Stimulated activated CD8-positive, alpha-beta memory T cell treated with anti-CD3 and anti-CD28 coated beads, Interleukin-7, amount 100 ng/mL, for 4 hours (primary cell): ENCODE results near the gene EBP.
A peak's percentile ranks its signal among the peaks of the same experiment; 100 is the strongest.
"Not testable (repeated sequence)": the region's sequence is repeated elsewhere in the genome, so short reads cannot be mapped to it uniquely, and the experiment has no call there.

Experiments used
- DNase-seq, 2 donors: peaks; one replicate each; pipeline ENCODE4 v3.0.0-alpha.2; 2020; ENCODE audit warnings: low read depth in 2 of 2

EBP gene

GRCh38 chrX:48493890-48494364, 27.7 kb upstream of the EBP start:
- no peak for DNase-seq

GRCh38 chrX:48496660-48497059, 24.9 kb upstream of the EBP start:
- no peak for DNase-seq

- no peak for DNase-seq
Measured at GRCh38 chrX:48497871-48498270, 23.7 kb upstream of the EBP start.

GRCh38 chrX:48498374-48498809, 23.2 kb upstream of the EBP start:
- DNase-seq: no peak

- DNase-seq: no peak
Measured at GRCh38 chrX:48504261-48504660, 17.3 kb upstream of the EBP start.

GRCh38 chrX:48505481-48505880, 16.1 kb upstream of the EBP start:
- no peak for DNase-seq

- DNase-seq: no peak
Measured at GRCh38 chrX:48507246-48507645, 14.4 kb upstream of the EBP start.

- DNase-seq: peak; percentile 53 to 78
Measured at GRCh38 chrX:48508400-48509244, 13.0 kb upstream of the EBP start, which contains the start of gene PORCN. PORCN (plus strand) TSS chrX:48508992; CDS start chrX:48509821, 829 bp downstream.

GRCh38 chrX:48509245-48509590, 12.4 kb upstream of the EBP start:
- no peak for DNase-seq

- DNase-seq: no peak
Measured at GRCh38 chrX:48509619-48510018, 12.0 kb upstream of the EBP start.

GRCh38 chrX:48511560-48511959, 10.0 kb upstream of the EBP start:
- no peak for DNase-seq

- DNase-seq: no peak
Measured at GRCh38 chrX:48512371-48512935, 9.2 kb upstream of the EBP start.

- no peak for DNase-seq
Measured at GRCh38 chrX:48513670-48514069, 7.9 kb upstream of the EBP start.

GRCh38 chrX:48514126-48514806, 7.3 kb upstream of the EBP start:
- no peak for DNase-seq

GRCh38 chrX:48514868-48515460, 6.6 kb upstream of the EBP start:
- no peak for DNase-seq

- DNase-seq: no peak
Measured at GRCh38 chrX:48515842-48516241, 5.8 kb upstream of the EBP start.

GRCh38 chrX:48516285-48516684, 5.3 kb upstream of the EBP start:
- no peak for DNase-seq

GRCh38 chrX:48516987-48517386, 4.6 kb upstream of the EBP start:
- DNase-seq: no peak

- not testable (repeated sequence) for DNase-seq
Measured at GRCh38 chrX:48519481-48519880, 2.1 kb upstream of the EBP start.

- no peak for DNase-seq
Measured at GRCh38 chrX:48520455-48520854, 1.2 kb upstream of the EBP start.

GRCh38 chrX:48520976-48521352, 644 bp upstream of the EBP start:
- no peak for DNase-seq

- no peak for DNase-seq
Measured at GRCh38 chrX:48522291-48522690, 683 bp downstream of the EBP start.
